Uterus (tissue), 2 donors: ENCODE data around the gene TOX3.

ENCODE experiments used
- CTCF ChIP-seq, 4 experiments: fragments of 200-600 bp in 2 of 4; fragments of 450-650 bp in 2 of 4; sonication (generic) in 2 of 4; IDR thresholded peaks; one replicate each; pipeline ENCODE4 v1.5.1; 2016 to 2019; ENCODE audit warnings: antibody characterized with exemption in 4 of 4, mild to moderate bottlenecking in 2 of 4, moderate library complexity in 1 of 4
- POLR2A ChIP-seq, 2 donors: fragments of 450-650 bp; IDR thresholded peaks; one replicate each; pipeline ENCODE4 v1.6.1; 2016; ENCODE audit warnings: antibody characterized with exemption in 2 of 2, mild to moderate bottlenecking in 1 of 2, moderate library complexity in 1 of 2

GRCh38 chr16:52567193-52567592 lies 20.2 kb upstream of the TOX3 start:
- no peak for TF ChIP-seq CTCF (IDR thresholded peaks at IDR 0.05)
- TF ChIP-seq POLR2A (IDR thresholded peaks at IDR 0.05): no peak
